Measurements from ENCODE around the gene KRT82. TPM values are rescaled to one million over a fixed set of nuclear protein-coding genes. Genes with fewer than 3 reads are reported as not detected.

KRT82 gene
- total and polyA plus RNA-seq, 2 of the 8 experiments (the other 6 are each of a cell fraction or from before 2014, with no cell fraction given), result not detected

GRCh38 chr12:52349196-52349595 is 56.9 kb downstream of the KRT82 start:
- Histone ChIP-seq H3K79me2 (ENCODE audit: control insufficient read depth in 1 of 2, insufficient read depth in 2 of 2, low read length in 2 of 2) (no peaks in the 10 kb centered on the region), H3K4me3 (ENCODE audit: extremely low read depth in 1 of 4, insufficient read depth in 2 of 4, low read depth in 3 of 4, low read length in 4 of 4) (no peak overlapping the region), H2BK12ac (ENCODE audit: low read depth, low read length) (no peak overlapping the region), H4K20me1 (replicated peaks in 1 of 2; ENCODE audit: control insufficient read depth in 1 of 2, insufficient read depth in 2 of 2, low read length in 2 of 2) (no peaks in the 10 kb centered on the region), H3K23me2 (ENCODE audit: low read depth, low read length) (no peaks in the 10 kb centered on the region), H3K4me1 (replicated peaks in 1 of 4; ENCODE audit: control insufficient read depth in 3 of 4, insufficient read depth in 4 of 4, low read length in 3 of 4) (no peaks in the 10 kb centered on the region), H3K9me3 (ENCODE audit: insufficient read depth in 2 of 2, low read depth in 1 of 2, low read length in 1 of 2) (no peaks in the 10 kb centered on the region), H4K91ac (replicated peaks; ENCODE audit: insufficient read length, low read length) (no peak overlapping the region), H3K27me3 (replicated peaks in 1 of 4; ENCODE audit: control insufficient read depth in 3 of 4, extremely low read depth in 1 of 4, insufficient read depth in 3 of 4, low read length in 3 of 4) (no peaks in the 10 kb centered on the region), H4K5ac (ENCODE audit: insufficient read length, low read depth, low read length) (no peak overlapping the region), H2BK120ac (replicated peaks; ENCODE audit: low read depth, low read length) (no peak overlapping the region), H2BK5ac (ENCODE audit: low read depth, low read length) (no peak overlapping the region), H3K9ac (replicated peaks in 1 of 4; ENCODE audit: extremely low read depth in 1 of 4, low read depth in 3 of 4, low read length in 3 of 4) (no peak overlapping the region), H2BK20ac (ENCODE audit: low read length) (no peak overlapping the region), H3K18ac (ENCODE audit: extremely low read depth, low read length) (no peak overlapping the region), H3K27ac (ENCODE audit: low read depth, low read length) (no peak overlapping the region), H4K8ac (ENCODE audit: extremely low read depth, insufficient read depth, low read length) (no peak overlapping the region), H3K14ac (ENCODE audit: insufficient read length) (no peak overlapping the region), H3K56ac (replicated peaks; ENCODE audit: insufficient read length, low read depth, low read length) (no peak overlapping the region), H3K36me3 (ENCODE audit: control insufficient read depth in 2 of 4, insufficient read depth in 4 of 4, low read length in 3 of 4) (no peaks in the 10 kb centered on the region), H2AK5ac (ENCODE audit: low read depth, low read length) (no peak overlapping the region), H2AFZ (ENCODE audit: low read length) (no peak overlapping the region), H3K4ac (replicated peaks; ENCODE audit: insufficient read length, low read depth, low read length) (no peak overlapping the region), H2BK15ac (ENCODE audit: low read length) (no peak overlapping the region), H3K23ac (ENCODE audit: insufficient read length) (no peak overlapping the region), H3K79me1 (ENCODE audit: low read depth, low read length) (no peaks in the 10 kb centered on the region), H3K4me2 (ENCODE audit: insufficient read depth in 1 of 2, low read depth in 2 of 2, low read length in 2 of 2) (no peak overlapping the region)
- DNase-seq (ENCODE audit: low read depth in 1 of 2, low spot score in 2 of 2) (no peak), FAIRE-seq (no peak)
- ChIA-PET POLR2A (ENCODE audit: partially characterized antibody) (interaction anchor here (1.2 kb wide), 1 partner anchor 657 kb away, joined by 3 read pairs; the partner anchor contains the start of gene EIF4B), CTCF (ENCODE audit: partially characterized antibody) (interaction anchor here (1.4 to 10.7 kb wide), 4 partner anchors 14 to 209 kb away, joined by 3 to 88 read pairs (median 16); no protein-coding TSS in a partner anchor)
- no peak for TF ChIP-seq CREB1 (IDR thresholded peaks at IDR 0.05)
- TF ChIP-seq GTF2F1 (IDR thresholded peaks at IDR 0.05; ENCODE audit: borderline replicate concordance, low read depth, low read length), result no peak
- no peak for TF ChIP-seq RBBP5 (IDR thresholded peaks at IDR 0.05; ENCODE audit: borderline replicate concordance, low read depth, low read length)
- TF ChIP-seq CHD2 (IDR thresholded peaks at IDR 0.05; ENCODE audit: low read length), result no peak
- no peak for TF ChIP-seq SUZ12 (IDR thresholded peaks at IDR 0.05; ENCODE audit: low read length)
- no peak for TF ChIP-seq ASH2L (IDR thresholded peaks at IDR 0.05; ENCODE audit: low read length)
- TF ChIP-seq SP2 (IDR thresholded peaks at IDR 0.05; ENCODE audit: low read length), result no peak
- no peak for TF ChIP-seq BACH1 (IDR thresholded peaks at IDR 0.05; ENCODE audit: low read length)
- no peak for TF ChIP-seq RNF2 (IDR thresholded peaks at IDR 0.05; ENCODE audit: borderline replicate concordance, low read depth, low read length, missing control alignments, poor library complexity, severe bottlenecking)
- 84 to 100% methylated on average over 1 to 6 of the region's 6 CpGs for WGBS, 2 experiments (ENCODE audit: extremely low coverage in 1 of 2, insufficient coverage in 1 of 2, insufficient read length in 1 of 2, insufficient replicate concordance in 2 of 2, low coverage in 1 of 2, low lambda C conversion rate in 2 of 2, missing lambda C conversion rate in 1 of 2)
